Mesothelial cell of epicardium (in vitro differentiated cells): Measurements from ENCODE around the gene NF2. TPM values are rescaled to one million over a fixed set of nuclear protein-coding genes. Genes with fewer than 3 reads are reported as not detected.

Experiments
- DNase-seq, 2 experiments: peaks; one replicate each; pipeline ENCODE4 v3.0.0; 2021; ENCODE audit warnings: low spot score in 2 of 2; ENCODE audit not compliant: unreplicated experiment in 2 of 2
- H3K27ac Mint-ChIP-seq: 2 replicates; pipeline ENCODE4 v1.8.0; 2021; ENCODE audit warnings: mixed read lengths
- H3K27me3 Mint-ChIP-seq: 2 replicates; pipeline ENCODE4 v1.8.0; 2021; ENCODE audit warnings: low read depth, mixed read lengths
- H3K36me3 Mint-ChIP-seq: 2 replicates; pipeline ENCODE4 v1.8.0; 2021; ENCODE audit warnings: mixed read lengths
- H3K4me1 Mint-ChIP-seq: 2 replicates; pipeline ENCODE4 v1.8.0; 2021; ENCODE audit warnings: mixed read lengths
- H3K4me3 Mint-ChIP-seq: 2 replicates; pipeline ENCODE4 v1.8.0; 2021; ENCODE audit warnings: mild to moderate bottlenecking, moderate library complexity, mixed read lengths
- H3K9me3 Mint-ChIP-seq: 2 replicates; pipeline ENCODE4 v1.8.0; 2021; ENCODE audit warnings: mixed read lengths
- total RNA-seq: library from RNA; stranded (reverse); gene quantifications from 3 replicates; pipeline ENCODE4 v1.2.1, GENCODE V29; 2021
- TF ChIP-seq, protein P1 (sequence below): fragments of 200-600 bp; sonication (generic); IDR thresholded peaks from one replicate; pipeline ENCODE4 v1.5.0; 2021; ENCODE audit warnings: antibody characterized with exemption; ENCODE audit not compliant: unreplicated experiment

Gene NF2
- total RNA-seq, 1 donor from 2014 or later: 42.1 TPM

DNA sequence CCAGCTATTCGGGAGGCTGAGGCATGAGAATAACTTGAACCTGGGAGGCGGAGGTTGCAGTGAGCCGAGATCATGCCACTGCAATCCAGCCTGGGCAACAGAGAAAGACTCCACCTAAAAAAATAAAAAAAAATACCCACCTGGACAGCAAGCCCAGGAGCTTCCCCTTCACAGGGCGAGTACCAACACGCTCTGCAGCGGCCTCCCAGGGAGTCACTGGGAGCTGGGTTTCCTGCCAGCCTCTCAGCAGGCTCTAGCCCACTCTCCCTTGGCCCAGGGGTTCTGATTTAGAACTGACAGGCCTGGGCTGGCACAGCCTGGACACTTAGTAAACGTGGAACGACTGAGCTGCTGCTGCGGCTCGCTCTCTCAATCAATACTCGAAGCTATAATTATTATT, 114.4 kb downstream of the NF2 start:
- H3K4me3 Mint-ChIP-seq: no peak overlapping the region
- TF ChIP-seq, protein P1, sequence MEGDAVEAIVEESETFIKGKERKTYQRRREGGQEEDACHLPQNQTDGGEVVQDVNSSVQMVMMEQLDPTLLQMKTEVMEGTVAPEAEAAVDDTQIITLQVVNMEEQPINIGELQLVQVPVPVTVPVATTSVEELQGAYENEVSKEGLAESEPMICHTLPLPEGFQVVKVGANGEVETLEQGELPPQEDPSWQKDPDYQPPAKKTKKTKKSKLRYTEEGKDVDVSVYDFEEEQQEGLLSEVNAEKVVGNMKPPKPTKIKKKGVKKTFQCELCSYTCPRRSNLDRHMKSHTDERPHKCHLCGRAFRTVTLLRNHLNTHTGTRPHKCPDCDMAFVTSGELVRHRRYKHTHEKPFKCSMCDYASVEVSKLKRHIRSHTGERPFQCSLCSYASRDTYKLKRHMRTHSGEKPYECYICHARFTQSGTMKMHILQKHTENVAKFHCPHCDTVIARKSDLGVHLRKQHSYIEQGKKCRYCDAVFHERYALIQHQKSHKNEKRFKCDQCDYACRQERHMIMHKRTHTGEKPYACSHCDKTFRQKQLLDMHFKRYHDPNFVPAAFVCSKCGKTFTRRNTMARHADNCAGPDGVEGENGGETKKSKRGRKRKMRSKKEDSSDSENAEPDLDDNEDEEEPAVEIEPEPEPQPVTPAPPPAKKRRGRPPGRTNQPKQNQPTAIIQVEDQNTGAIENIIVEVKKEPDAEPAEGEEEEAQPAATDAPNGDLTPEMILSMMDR: no peak
- no peak for DNase-seq
- no peaks in the 10 kb centered on the region for H3K36me3 Mint-ChIP-seq
- H3K27me3 Mint-ChIP-seq: peaks cover 86% of the 10 kb centered on the region
- H3K9me3 Mint-ChIP-seq: no peaks in the 10 kb centered on the region
- H3K4me1 Mint-ChIP-seq: no peaks in the 10 kb centered on the region
- no peak overlapping the region for H3K27ac Mint-ChIP-seq

DNA sequence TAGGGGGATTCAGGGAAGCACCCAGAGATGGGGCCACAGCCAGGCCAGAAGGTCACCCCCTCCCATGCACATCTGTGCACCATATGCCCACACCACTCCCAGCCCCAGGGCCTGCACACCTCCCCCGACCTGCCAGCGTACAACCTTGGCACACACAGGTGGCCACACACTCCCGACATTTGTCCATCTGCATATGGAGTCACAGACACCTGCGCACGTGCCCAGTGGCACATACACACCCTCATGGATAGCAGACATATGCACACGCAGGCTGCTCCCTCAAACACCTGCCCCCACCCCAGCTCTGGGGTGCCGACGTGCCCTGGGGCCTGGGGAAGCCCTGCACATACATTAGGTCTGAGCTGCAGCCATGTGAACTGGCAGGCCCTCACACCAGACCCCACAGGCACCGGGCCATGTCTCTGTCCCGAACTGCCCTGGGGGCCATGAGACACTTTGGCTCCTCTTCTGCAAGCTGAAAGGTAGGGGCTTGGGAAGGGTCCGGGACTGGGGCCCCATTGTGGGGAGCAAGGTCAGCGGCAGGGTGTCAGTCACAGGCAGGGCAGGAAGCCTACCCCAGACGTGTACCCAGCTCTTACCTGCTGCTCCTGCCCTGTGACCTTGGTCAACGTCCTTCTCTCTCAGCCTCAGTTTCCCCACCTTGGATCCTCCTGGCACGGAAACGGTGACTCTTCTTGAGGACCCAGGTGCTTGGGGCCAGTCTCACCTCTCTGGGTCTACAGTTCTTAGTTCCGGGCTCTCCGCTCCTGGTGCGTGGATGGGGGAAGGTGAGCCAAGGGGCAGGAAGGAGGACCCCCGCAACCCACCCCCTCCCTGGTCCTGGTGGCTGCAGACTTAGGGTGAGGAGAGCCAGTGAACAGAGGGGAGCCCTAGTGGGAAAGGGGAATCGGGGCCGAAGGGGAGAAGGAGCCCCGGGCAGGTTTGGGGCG, 115.8 kb downstream of the NF2 start:
- TF ChIP-seq, protein P1: no peak
- DNase-seq: no peak

DNA sequence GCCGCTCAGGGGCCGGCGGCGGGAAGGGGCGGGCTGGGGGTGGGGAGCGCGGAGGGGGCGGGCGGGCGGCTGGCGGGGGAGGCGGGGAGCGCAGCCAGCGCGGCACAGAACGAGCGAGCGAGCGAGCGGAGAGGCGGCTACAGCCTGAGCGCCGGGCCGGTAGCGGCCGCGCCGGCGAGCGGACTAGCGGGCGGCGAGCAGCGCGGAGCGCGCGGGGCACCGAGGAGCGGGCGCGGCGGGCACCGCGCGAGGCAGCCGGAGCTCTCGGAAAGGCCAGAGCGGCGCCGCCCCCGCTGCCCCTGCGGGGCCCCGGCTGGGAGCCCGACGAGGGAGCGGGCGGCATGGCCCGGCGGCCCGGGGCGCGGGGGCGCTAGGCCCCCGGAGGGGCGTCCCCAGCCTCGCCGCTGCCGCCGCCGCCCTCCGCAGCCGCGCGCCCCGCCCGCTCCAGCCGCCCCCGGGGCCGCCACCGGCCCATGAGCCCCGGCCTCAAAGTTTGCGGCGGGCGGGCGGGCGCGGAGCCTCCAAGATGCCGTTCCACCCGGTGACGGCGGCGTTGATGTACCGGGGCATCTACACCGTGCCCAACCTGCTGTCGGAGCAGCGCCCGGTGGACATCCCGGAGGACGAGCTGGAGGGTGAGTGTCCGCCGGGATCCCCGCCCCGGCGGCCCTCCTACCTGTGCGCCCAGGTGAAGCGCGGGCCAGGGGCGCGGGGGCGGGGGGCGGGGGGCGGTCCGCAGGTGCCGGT, 116.6 kb downstream of the NF2 start, which contains the start of gene CABP7:
Gene CABP7, plus strand, starts transcription at position 105 of the 747 bp plus-strand sequence. Its CDS starts 422 bp downstream, at position 527.
- Mint-ChIP-seq H3K36me3 (no peaks in the 10 kb centered on the region), H3K27ac (no peak within 1 kb of the TSS), H3K27me3 (peaks cover 86% of the 10 kb centered on the region), H3K4me3 (peak within 1 kb of the TSS; percentile 37), H3K9me3 (no peaks in the 10 kb centered on the region), H3K4me1 (no peaks in the 10 kb centered on the region)
- TF ChIP-seq, protein P1: no peak
- no peak for DNase-seq

More for the DNA sequence above, 115.8 kb downstream of the NF2 start:
- no peaks in the 10 kb centered on the region for H3K4me1 Mint-ChIP-seq
- peak overlapping the region; percentile 47 for H3K4me3 Mint-ChIP-seq
- peaks cover 85% of the 10 kb centered on the region for H3K27me3 Mint-ChIP-seq
- no peaks in the 10 kb centered on the region for H3K36me3 Mint-ChIP-seq
- no peaks in the 10 kb centered on the region for H3K9me3 Mint-ChIP-seq
- no peak overlapping the region for H3K27ac Mint-ChIP-seq

DNA sequence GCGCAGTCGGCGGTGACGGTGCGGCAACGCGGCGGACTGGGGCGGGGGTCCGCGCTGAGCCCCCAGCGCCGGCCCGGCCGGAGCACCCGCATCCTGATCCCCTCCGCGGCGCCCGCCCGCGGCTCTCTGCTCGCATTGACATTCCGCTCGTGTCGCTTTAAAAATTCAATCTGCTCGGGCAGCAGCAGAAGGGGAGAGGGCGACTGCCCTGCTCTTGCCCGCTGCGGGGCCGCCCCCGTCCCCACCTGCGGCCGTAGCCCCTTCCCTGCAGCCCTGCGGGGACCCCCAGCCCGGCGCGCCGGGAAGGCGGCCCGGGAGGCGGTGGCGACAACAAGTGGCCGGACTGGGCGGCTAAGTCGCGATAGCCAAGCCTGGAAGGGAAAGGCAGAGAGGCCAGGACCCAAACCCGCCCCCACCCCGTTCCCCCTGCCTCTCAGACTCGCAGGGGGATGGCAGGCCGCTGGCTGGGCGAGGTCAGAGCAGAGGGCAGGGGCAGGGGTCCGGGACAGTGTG, 117.4 kb downstream of the NF2 start:
- H3K9me3 Mint-ChIP-seq: no peaks in the 10 kb centered on the region
- H3K4me3 Mint-ChIP-seq: no peak overlapping the region
- peaks cover 87% of the 10 kb centered on the region for H3K27me3 Mint-ChIP-seq
- TF ChIP-seq, protein P1: no peak
- no peak for DNase-seq
- no peaks in the 10 kb centered on the region for H3K36me3 Mint-ChIP-seq
- no peaks in the 10 kb centered on the region for H3K4me1 Mint-ChIP-seq
- H3K27ac Mint-ChIP-seq: no peak overlapping the region

DNA sequence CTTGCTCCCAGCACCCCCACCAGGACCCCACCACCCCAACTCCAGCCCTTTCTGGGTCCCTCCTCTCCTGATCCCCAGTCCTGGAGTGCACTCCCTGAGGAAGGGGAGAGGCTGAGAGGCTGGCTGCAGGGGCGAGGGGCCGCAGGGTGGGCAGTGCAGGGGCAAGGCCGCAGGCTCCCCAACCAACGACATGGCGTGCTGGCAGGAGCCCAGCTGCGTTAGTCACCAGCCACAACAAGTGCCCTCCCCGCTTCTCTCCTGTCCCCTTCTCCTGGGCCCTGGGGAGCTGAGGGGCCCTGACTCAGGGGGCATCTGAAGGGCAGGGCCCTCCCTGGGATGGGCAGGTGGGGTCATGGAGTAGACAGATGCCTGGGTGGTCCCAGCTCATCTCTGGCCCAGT, 118.7 kb downstream of the NF2 start:
- Mint-ChIP-seq H3K36me3 (no peaks in the 10 kb centered on the region), H3K4me1 (peaks cover 2% of the 10 kb centered on the region), H3K27ac (no peak overlapping the region), H3K27me3 (peaks cover 83% of the 10 kb centered on the region), H3K4me3 (no peak overlapping the region), H3K9me3 (no peaks in the 10 kb centered on the region)
- no peak for DNase-seq
- TF ChIP-seq, protein P1: no peak
